Stimulated activated CD4-positive, alpha-beta T cell treated with anti-CD3 and anti-CD28 coated beads, Interleukin-4, amount 100 ng/mL, for 4 hours (primary cell): ENCODE results near the gene TBX4.

Source experiments
- DNase-seq, 2 experiments: peaks; one replicate each; pipeline ENCODE4 v3.0.0-alpha.2; 2020

Gene TBX4

DNA sequence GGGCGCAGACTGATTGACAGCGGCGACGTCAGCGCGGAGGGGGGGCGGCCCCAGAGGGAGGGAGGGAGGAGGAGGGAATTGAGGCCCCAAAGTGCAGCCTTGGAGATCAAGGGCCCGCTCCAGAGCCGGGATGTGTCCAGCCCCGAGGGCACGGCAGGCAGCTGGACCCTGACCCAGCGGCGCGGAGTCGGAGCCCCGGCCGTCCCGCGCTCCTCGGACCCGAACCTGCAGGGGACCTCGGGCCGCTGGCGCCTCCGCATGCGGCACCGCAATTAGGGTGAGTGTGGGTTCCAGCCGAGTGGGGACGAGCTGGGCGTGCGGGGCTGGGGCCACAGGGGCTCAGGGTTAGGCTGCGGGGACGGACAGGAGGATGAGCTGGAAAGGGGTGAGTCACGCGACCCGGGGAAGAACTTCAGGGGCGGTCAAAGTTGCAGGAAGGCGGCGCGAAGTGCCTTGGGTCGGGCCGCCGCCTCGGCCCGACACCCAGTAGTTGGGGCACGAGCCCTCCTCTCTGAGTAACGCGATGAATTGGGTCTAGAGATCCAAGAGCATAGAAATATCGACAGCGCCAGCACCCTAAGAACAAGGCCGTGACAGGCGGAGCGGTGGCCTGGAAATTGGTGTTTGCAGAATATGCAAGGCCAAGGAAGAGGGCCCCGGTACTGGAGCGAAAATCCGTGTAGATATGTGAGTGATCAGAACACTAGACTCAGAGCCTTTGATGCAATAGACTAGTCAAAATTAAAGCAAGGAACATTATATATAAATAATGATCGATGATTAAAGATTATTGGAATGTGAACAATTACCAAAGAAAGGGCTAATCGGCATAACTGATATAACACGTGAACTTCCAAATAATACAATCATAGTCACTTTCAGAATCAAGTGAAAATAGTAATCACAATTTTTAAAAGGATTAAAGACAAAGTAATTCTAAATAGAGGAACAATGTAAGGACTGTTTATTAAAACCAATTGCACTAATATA, at the start of gene TBX4:
Gene TBX4 (plus strand): TSS at position 122 of the 990 bp plus-strand sequence. CDS start 4,069 bp downstream, outside the sequence.
- no peak for DNase-seq

DNA sequence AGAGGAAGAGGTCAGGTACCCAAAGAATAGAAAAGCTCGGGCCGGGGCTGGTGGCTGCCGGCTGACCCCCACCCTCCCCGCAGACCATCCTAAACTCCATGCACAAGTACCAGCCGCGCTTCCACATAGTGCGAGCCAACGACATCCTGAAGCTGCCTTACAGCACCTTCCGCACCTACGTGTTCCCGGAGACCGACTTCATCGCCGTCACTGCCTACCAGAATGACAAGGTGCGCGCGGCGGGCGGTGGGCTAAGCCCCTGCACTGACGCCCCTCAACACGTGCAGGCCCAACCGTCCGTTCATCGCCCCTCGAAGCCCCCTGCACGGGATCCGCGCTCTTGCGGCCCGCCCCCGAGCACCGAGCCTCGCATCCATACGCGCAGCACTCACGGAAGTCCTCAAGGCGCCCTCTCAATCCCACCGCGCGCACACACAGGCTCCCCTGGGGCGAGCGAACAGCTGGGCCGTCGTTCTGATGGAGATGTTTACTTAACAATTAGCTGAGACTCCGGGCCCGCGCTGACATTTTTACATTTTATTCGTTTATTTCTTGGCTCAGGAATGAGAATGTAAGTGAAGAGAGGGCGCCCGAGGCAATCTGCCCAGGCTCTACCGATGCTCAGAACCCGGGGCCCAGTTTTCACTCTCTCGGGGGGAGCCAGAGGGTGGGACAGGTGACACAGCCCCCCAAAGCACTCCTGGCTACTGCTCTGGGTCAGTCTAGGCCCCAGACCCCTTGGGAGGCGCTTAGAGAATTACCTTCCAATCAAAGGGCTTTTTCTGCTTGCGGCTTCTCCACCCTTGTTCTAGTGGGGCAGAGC, 49.0 kb upstream of the TBX4 start:
- no peak for DNase-seq

DNA sequence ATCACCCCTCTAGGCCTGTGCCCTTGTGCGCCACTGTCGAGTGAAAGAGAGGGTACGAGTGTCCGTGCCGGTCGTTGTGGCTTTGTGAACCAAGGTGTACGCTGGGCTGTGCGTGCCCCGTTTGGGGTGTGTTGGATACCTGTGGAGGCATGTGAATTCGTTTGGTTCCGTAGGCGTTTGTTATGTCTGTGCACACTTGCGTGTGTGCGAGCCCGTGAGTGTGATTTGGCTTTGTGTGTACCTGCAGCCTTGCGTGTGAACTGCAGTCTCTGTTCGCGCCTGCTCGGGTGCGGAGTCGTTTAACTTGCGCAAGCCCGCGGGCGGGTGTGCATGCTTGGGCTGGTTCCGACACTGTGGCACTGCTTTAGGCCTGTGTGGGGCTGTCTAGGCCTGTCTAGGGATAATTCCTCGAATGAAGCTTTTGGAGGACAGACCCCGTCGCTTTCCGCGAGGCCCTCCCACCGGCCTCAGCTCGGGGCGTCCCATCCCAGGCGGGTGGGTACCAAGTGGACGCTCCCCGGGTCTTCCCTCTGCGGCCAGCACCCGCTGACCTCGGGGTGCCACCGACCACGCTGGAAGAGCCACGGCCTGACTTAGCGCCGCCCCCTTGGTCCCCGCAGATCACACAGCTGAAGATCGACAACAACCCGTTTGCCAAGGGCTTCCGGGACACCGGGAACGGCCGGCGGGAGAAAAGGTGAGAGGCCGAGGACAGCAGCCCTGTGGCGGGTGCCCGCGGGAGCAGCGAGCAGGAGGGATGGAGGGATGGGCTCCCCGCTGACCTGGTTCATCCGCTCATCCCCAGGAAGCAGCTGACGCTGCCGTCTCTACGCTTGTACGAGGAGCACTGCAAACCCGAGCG, 48.2 kb upstream of the TBX4 start:
- no peak for DNase-seq

DNA sequence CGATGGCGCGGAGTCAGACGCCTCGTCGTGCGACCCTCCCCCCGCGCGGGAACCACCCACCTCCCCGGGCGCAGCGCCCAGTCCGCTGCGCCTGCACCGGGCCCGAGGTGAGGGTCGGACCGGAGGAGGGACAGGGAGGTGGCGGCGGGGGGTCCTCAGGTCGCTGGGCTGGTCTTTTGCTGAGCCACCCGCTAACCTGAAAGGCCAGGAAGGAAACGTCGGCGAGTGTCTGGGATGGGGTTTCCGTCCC, 47.6 kb upstream of the TBX4 start:
- no peak for DNase-seq

DNA sequence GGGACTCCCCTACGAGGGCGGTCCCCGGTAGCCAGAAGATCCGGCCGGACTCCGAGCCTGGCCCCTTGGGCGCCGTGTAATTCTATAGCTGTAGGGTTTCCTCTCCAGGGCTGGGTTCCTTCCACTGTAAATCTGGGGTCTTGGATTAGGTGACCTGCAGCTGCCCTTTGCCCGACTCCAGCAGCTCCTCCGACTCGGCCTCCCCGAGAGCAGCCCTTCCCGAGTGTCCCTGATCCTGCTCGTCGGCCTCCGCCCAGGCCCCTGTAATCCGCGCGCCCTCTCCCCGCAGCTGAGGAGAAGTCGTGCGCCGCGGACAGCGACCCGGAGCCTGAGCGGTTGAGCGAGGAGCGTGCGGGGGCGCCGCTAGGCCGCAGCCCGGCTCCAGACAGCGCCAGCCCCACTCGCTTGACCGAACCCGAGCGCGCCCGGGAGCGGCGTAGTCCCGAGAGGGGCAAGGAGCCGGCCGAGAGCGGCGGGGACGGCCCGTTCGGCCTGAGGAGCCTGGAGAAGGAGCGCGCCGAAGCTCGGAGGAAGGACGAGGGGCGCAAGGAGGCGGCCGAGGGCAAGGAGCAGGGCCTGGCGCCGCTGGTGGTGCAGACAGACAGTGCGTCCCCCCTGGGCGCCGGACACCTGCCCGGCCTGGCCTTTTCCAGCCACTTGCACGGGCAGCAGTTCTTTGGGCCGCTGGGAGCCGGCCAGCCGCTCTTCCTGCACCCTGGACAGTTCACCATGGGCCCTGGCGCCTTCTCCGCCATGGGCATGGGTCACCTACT, 47.1 kb upstream of the TBX4 start:
- DNase-seq: no peak

DNA sequence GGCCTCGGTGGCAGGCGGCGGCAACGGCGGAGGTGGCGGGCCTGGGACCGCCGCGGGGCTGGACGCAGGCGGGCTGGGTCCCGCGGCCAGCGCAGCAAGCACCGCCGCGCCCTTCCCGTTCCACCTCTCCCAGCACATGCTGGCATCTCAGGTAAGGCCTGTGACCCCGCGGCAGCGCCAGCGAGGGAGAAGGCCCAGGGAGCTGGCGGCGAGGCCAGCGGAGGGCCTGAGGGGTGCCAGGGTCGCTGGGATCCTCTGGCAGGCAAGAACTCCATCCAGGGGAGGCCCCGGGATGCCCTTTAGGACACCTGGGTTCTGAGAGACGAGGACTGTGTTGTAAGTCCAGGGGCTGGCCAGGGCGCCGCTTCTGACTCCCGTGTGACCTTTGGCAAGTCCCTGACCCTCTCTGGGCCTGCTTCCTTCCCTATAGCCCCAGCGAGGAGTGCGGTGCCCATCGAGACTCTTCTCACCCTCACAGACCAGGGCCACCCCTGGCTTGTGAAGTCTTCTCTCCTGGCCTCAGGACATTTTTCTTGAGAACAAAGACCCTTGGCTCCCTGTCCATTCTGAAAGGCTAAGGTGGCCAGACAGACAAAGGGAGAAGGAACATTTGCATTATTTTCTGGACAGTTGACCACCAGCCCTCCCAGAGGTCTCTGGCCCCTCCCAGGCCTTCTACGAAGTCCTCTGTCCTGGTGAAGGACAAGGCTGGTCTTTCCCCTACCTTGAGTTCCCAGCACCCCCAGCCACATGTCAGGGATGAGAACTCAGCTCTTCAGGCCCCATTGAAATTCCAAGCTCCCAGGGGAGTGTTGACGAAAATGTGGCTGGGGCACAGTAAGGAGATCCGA, 46.3 kb upstream of the TBX4 start:
- DNase-seq: no peak

DNA sequence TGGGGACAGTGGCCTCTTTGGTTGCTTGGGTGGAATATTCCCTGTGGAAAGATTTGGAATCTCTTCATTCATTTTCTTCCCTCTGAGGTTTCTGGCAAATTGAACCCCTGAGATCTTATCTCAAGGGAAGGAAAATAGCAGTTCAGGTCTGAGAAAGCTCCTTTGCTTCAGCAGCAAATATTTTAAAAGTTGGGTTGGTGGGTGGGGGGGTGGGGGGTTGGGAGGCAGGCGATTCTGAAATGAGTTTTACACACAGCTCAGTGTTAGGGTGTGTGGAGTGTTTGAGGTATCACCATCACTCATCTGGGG, 45.7 kb upstream of the TBX4 start:
- no peak for DNase-seq

DNA sequence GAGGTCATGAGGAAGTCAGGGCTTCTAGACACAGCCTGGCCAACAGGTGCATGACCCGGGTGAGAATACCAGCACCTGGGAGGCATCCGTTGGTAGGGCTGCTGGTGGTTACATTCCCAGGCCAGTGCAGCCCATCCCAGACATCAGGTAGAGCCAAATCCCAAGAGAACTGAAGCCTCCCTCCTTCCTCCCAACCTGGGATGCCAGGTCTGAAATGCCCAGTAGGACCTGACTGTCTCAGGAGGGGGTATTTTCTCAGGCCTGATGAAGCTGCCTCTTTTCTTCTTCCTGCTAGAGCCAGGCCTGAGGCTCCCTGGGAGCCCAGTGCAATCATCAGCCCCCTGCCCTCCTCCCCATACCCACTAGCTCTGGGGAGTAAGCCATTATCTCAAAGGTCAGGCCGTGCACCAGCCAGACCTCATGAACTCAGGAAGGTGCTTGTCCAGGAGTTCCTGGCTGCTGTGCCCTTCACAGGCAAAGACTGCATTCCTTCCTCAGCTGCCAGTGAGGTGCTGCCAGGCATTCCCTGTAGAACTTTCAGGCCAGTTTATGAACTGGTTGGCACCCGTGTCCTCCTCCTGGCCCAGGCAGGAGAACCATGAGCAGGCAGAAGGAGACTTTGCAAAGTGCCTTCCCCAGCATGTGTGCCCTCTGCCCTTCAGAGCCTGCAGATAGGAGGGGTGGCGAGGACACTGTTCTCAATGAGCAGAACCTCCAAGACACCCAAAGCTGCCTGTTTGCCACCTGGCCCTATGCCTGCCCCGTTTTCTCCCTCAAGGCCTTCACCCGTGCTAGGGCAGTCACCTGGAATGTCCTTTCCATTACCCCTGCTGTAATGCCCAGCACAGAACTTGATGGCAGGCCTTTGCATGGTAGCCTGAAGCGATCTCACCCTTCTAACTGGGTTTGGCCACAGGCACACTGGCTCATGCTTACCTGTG, 45.0 kb upstream of the TBX4 start:
- DNase-seq: no peak

DNA sequence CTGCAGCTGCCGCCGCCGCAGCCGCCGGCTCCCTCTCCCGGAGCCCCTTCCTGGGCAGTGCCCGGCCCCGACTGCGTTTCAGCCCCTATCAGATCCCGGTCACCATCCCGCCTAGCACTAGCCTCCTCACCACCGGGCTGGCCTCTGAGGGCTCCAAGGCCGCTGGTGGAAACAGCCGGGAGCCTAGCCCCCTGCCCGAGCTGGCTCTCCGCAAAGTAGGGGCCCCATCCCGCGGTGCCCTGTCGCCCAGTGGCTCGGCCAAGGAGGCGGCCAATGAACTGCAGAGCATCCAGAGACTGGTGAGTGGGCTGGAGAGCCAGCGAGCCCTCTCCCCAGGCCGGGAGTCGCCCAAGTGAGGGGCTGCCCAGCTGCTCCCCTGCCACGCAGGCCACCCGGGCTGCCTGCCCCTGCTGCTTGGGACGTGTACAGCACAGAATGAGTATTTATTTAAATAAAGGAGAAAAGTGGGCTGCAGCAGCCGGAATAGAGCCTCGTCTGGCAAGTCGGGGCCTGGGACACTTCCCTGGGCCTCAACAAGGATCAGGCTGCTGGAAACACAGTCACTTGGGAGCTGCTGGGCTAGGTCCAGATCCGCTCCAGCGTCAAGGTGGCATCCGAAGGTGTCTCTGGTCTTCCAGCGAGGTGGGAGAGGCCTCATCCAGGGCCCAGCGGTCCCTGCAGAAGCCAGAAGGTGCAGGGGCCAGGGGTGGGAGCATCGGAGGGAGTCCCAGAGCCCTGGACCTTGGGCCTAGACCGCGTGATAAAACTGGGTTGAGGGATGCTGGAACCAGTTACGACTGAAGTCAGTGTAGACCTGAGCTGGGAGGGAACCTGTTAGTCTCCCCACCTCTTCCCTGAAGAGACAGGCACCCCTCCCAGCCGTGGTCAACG, 43.8 kb upstream of the TBX4 start:
- DNase-seq: no peak

DNA sequence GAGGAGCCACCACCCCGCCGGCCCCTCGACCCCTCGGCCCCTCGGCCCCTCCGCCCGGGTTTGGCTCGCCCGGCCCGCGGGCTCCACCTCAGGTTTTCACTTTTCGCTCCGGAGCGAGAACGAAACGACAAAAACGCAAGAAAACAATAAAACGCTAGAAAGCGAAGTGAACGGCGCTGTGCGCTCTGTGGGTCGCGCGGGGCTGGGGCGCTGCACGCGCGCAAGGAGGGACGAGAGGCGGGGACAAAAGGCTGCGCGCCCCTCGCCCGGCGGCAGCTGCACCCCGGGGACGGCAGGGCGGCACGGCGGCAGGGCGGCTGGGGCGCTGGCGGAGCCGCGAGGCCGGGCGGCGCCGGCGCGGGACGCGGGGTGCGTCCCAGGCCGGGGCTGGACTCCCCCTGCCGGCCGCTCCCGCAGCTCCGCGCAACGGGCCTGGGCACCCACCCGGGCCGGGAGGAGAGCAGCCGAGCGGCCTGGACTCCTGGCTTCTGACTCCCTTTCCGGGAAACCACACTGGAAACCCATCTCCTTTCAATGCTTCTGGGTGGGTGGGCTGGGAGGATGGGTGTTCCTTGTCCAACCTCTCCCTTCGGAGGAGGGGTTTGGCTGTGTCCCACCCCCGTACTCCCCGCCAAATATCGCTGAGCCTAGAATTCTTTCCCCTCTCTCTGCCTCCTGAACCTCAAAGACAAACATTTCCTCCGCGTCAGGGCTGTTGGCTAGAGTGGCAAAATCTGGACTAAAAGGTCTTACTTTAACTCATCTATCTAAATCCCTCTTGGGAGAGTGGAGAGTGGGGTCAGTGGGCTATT, 42.7 kb upstream of the TBX4 start:
- no peak for DNase-seq

DNA sequence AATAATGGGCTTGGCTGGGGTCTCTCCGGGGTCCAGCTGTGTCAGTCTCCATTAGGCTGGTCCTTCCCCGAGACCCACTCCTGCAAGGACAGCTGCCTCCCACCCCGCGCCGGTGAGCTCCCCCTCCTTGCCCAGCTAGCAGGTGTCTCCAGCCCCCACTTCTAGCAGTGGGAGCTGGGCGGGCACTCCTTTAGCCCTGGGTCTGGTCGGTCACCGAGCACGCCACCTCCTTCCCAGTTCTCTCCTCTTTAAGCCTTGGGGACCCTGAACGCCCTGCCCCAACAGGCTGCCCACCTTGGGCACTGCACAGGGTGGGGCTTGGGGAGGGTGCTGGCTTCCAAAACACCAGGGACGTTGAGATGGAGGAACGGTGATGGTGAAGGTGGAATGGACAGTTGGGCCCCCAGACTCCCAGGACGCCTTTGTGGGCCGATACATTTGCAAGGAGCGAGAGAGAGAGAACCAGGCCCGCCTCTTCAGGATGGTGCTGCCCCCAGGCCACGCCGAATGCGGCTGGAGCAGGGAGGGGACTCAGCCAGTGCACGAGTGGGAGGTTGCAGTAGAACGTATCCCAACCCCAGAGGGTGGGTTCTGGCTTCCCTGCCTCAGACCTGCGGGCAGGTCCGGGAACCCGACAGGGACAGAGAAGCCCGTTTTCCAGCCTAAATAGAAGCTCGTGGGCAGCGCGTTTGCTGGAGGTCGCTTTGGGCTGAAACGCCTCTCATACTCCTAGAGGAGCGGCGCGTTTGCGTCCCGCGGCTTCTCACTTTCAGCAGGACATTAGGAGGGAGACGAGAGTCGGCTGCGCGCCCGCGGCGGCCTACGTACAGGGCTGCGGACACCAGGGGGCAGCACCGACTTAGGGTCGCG, 41.8 kb upstream of the TBX4 start:
- DNase-seq: peak; percentile 61 to 75

DNA sequence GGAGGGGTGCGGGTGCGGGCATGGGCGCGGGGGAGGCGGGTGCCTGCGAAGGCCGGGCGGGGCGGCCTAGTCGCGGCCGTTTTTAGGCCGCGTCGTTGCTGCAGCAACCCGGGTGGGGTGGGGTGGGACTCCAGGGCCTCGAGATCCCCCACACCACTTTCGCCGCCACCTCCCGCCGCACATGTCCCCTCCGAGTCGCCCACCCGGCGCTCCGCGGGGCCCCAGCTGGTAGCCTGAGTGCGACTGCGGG, 41.3 kb upstream of the TBX4 start:
- no peak for DNase-seq

DNA sequence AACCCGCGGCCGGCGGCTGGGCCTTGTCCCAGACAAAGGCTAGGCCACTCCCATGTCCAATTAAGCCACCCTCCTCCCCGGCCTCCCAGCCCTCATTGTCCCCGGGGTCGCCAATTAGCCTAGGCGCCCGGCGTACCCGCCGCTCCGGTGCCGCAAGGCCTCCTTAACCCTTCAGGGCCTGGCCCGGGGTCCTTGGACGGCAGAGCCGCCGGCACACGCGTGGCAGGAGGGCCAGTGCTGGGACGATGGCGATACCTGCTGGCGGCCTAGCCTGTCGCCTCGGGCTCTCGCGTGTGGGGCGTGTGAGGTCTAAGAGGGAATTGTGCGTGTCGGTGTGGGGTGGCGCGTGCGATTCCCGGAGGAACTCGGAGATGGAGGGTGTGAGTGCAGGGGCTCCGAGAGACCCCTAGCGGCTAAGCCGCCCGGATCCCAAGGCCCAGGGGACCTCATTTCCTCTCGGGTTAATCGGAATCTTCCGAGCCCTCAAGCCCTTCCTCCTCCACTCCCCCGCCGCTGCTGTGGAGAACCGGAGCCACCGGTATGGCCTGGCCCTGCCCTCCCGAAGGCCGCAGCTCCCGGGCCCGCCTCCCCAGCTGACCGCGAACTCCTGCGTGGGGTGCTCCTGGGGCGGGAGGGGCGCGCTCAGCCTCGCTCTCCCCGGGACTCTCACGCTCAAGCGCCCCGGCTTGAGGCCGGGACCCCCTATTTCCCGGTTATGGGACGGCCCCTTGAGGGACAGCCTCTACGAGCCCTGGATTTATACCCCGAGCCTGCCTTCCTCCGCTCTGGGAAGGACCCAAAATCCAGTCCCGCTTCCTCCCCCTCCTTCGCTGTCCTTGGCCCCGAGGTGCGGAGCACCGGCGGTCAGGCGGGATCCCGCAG, 40.7 kb upstream of the TBX4 start:
- DNase-seq: no peak

DNA sequence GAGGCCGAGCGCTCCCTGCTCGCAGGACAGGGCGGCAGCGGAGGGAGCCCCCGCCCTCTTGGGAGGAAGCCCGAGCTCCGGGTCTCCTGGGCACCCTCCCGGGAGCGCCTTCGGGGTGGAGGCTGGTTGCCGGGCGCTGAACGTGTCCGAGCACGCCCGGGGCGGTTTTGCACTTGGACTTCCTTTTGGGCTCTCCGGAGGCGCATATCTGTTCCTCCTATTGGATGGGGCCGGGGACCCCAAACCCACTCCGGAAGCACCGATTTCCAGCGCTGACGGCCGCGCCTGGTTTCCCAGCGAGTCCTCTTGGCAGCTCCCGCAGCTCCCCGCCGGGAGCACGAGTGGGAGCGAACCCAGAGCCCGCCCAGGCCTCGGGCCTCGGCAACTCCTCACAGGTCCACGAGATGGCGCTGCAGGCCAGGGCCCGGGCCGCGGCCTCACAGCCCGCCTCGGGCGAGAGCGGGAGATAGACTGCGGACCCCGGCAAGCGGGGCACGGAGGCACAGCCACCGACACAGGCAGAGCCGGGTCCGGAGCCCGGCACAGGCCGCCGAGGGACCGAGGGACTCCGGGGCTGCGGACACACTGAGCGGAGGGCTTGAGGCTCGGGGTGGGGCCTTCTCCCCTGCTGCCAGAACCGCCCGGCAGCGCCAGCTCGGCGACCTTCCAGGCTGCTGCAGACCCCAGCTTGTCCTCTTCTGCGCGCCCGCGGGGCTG, 39.9 kb upstream of the TBX4 start:
- DNase-seq: peak; percentile 68 to 77

DNA sequence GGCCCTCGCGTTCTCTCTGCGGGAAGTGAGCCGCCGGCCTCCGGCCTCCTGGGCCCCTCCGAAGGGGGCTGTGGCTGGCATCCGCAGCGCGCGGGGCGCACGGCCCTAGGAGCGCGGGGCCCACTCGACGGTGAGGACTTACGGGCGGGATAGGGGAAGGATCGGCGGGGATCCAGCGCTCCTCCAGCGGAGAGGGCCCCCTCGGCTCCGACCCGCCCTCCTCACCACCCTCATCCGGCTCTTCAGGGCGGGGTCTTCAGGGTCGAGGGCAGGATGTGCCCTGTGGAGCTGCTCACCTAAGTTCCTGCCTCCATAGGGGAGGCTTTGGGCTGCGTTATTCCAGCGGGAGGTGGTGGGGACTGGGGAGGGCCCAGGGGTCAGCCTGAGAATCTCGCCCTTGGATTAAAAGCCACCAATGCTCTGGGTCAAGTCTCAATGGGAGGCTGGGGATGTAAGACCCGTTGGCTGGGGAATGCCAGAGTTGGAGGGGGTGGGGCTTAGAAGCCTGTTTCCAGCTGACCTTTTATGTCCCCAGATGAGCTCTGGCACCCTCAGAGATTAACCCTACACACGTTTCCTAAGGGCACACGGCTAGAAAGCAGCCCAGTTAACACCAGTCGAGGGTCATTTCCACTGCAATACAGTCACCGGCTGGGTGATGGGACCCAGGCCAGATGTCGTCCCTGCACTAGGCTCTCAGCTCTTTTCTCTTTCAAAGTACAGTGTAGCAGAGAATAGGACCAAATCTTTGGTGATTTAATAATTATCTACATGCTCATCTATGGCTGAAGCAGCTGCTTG, 39.2 kb upstream of the TBX4 start:
- no peak for DNase-seq
